Stimulated activated effector memory CD8-positive, alpha-beta T cell treated with anti-CD3 and anti-CD28 coated beads, Interleukin-12 subunit alpha, Interleukin-12 subunit beta, amount 100 ng/mL, for 72 hours (primary cell): ENCODE measurements around the gene TBC1D22A.

Experiments
- ATAC-seq: fragments of 150-1000 bp; cut with Tn5 transposase; 2 replicates; pipeline ENCODE4 v1.10.0; 2021
- DNase-seq, 2 donors: peaks; one replicate each; pipeline ENCODE4 v3.0.0; 2021 to 2022; ENCODE audit warnings: low spot score in 2 of 2
- H3K27ac Mint-ChIP-seq: one replicate; pipeline ENCODE4 v1.8.0; 2022; ENCODE audit warnings: mild to moderate bottlenecking, mixed read lengths
- H3K36me3 Mint-ChIP-seq: one replicate; pipeline ENCODE4 v1.8.0; 2022; ENCODE audit warnings: mild to moderate bottlenecking, mixed read lengths
- H3K4me1 Mint-ChIP-seq: one replicate; pipeline ENCODE4 v1.8.0; 2022; ENCODE audit warnings: mixed read lengths
- H3K4me3 Mint-ChIP-seq: one replicate; pipeline ENCODE4 v1.8.0; 2022; ENCODE audit warnings: mild to moderate bottlenecking, mixed read lengths
- H3K9me3 Mint-ChIP-seq: one replicate; pipeline ENCODE4 v1.8.0; 2022; ENCODE audit warnings: mixed read lengths

The TBC1D22A gene

DNA sequence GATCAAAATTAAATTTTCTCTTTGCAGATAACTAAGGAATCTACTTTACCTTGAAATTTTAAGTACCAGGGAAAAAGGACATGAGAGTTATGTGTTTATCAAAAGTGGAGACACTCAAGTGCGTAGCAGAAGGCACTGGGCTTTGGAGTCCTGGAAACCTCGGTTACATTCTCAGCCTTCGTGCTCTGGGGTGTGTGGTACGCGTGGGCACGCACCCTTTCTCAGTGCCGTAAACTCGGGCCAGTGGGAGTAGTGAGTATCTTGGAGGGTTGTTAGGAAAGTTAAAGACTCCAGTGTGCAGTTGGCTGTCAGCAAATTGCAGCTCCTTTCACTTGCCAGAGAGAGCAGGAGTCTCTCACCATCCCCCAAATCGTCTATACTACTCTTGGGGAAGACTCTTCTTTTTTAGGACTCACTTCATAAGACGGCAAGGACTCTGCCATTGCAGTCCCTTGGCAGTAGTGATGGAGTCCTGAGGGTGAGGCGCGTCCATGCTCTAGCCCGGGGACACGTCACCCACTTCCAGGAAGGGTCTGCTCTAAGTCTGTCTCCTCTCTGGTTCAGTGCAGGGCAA, 171.8 kb downstream of the TBC1D22A start:
- peak overlapping the region; percentile 81 for H3K27ac Mint-ChIP-seq
- DNase-seq (no peak), ATAC-seq (no peak)

DNA sequence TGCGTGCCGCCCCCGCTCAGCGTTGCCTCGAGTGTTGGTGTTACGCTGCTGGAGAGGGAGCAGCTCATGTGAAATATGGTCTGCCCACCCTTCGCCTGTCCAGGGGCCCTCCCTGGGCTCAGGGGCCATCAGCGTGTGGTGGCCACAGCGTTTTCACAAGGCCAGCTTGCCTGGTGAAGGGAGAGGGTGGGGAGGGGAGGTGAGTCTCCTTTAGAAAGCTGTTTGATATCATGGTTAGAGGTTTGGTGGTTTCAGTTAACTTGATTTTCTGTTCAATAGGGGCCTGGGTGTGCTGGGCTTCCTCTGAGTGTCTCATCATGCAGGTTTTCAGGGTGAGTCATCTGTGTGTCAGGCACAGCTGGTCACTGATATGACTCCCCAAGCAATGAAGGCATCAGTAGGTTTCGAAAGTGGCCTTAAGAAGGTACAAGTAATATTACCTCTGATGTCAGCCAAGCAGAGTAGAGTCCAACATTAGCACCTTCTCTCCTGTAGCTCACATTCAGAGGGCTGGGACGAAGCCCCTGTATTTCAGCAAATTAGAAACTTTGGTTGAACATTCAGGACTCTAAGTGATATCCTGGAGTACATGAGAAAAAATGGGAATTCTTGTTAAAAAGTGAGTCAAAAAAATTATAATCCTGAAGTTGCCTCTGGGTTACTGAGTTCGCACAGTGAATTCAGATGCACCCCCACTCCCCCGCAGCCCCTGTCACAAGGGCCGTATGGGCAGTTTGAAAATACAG, 172.5 kb downstream of the TBC1D22A start:
- Mint-ChIP-seq H3K9me3 (no peaks in the 10 kb centered on the region), H3K36me3 (peaks cover 45% of the 10 kb centered on the region), H3K4me1 (peaks cover 47% of the 10 kb centered on the region), H3K4me3 (peak overlapping the region; percentile 23), H3K27ac (peak overlapping the region; percentile 68)
- DNase-seq (peak in 1 of 2 donors; percentile 60), ATAC-seq (peak; percentile 99)

More for the DNA sequence above, 171.8 kb downstream of the TBC1D22A start:
- peaks cover 51% of the 10 kb centered on the region for H3K36me3 Mint-ChIP-seq
- peaks cover 43% of the 10 kb centered on the region for H3K4me1 Mint-ChIP-seq
- H3K4me3 Mint-ChIP-seq: peak overlapping the region; percentile 23
- H3K9me3 Mint-ChIP-seq: no peaks in the 10 kb centered on the region

DNA sequence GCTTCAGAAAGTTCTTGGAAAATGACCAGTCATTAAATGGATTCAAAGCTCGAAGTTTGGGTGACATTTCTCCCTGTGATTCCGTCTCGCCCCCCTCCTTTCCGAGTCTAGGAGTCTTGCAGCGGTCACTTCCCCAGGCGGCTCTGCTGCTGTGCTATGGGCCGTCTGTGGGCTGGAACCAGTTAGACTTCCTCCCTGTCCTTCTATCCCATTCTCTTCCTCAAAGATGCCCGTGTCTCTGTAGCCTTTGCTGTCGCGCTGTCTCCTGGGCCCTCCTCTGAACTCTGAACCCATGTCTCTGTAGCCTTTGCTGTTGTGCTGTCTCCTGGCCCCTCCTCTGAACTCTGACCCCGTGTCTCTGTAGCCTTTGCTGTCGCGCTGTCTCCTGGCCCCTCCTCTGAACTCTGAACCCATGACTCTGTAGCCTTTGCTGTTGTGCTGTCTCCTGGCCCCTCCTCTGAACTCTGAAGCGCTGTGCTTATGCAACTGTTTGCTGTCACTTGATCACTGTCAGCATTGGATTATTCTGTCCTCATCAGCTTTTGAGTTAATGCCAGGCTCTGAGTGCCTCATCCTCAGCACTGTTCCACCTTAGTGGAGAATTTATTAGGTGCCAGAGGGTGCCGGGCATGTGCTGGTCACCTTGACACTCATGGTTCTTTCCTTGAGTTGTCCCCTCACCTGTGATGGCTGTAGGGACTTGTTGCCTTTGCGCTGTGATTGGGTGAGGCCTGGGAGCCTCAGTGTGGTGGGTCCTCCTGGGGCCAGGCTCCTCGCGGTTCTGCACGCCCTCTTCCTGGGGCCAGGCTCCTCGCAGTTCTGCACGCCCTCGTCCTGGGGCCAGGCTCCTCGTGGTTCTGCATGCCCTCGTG, 173.3 kb downstream of the TBC1D22A start:
- Mint-ChIP-seq H3K36me3 (peaks cover 37% of the 10 kb centered on the region), H3K27ac (peak overlapping the region; percentile 68), H3K9me3 (no peaks in the 10 kb centered on the region), H3K4me1 (peaks cover 47% of the 10 kb centered on the region), H3K4me3 (no peak overlapping the region)
- DNase-seq (no peak), ATAC-seq (no peak)

DNA sequence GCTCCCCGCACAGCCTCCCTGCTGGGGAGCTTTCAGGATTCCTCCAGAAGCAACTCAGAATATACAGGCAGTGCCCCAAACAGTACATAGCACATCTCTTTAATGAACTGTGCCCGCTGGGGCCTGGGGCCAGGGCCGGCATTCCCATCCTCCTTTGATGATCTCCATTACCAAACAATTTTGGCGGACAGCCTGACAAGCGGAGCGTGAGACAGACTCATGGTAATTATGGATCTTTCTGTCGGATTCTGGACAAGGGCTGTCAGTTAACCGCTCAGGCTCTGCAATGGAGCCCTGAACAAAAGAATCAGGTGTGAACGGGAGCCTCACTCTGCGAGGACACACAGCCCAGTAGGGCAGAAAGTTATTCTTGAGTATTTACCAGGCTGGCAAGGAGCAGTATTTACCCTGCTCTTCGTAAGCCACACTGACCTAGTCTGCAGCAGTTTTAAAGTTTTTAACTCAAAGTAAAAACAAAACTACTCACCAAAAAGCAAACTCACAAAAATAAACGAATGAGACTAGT, 174.0 kb downstream of the TBC1D22A start:
- Mint-ChIP-seq H3K36me3 (peaks cover 35% of the 10 kb centered on the region), H3K9me3 (no peaks in the 10 kb centered on the region), H3K4me1 (peaks cover 47% of the 10 kb centered on the region)

GRCh38 chr22:46937185-46937584, 174.7 kb downstream of the TBC1D22A start:
- Mint-ChIP-seq H3K4me1 (peaks cover 42% of the 10 kb centered on the region), H3K4me3 (no peak overlapping the region), H3K9me3 (no peaks in the 10 kb centered on the region), H3K27ac (no peak overlapping the region), H3K36me3 (peaks cover 28% of the 10 kb centered on the region)
- ATAC-seq: no peak
- no peak for DNase-seq

More for the DNA sequence above, 174.0 kb downstream of the TBC1D22A start:
- ATAC-seq (no peak), DNase-seq (no peak)
- H3K4me3 Mint-ChIP-seq: no peak overlapping the region
- peak overlapping the region; percentile 68 for H3K27ac Mint-ChIP-seq

DNA sequence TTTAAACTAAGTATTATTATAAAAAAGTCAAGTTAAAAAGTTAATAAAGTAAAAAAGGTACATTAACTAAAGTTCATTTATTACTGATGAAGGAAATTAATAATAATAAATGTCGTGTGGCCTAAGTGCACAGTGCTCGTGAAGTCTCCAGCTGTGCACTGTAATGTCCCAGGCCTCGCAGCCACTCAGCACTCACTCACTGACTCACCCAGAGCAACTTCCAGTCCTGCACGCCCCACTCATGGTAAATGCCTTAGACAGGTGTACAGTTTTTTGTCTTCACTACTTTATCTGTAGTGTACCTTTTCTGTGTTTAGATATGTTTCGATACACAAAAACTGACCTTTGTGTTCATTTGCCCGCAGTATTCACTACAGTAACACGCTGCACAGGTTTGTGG, 175.5 kb downstream of the TBC1D22A start:
- peaks cover 45% of the 10 kb centered on the region for H3K4me1 Mint-ChIP-seq
- DNase-seq: no peak
- no peak overlapping the region for H3K27ac Mint-ChIP-seq
- no peak for ATAC-seq
- H3K36me3 Mint-ChIP-seq: peaks cover 30% of the 10 kb centered on the region
- H3K9me3 Mint-ChIP-seq: no peaks in the 10 kb centered on the region
- H3K4me3 Mint-ChIP-seq: no peak overlapping the region

DNA sequence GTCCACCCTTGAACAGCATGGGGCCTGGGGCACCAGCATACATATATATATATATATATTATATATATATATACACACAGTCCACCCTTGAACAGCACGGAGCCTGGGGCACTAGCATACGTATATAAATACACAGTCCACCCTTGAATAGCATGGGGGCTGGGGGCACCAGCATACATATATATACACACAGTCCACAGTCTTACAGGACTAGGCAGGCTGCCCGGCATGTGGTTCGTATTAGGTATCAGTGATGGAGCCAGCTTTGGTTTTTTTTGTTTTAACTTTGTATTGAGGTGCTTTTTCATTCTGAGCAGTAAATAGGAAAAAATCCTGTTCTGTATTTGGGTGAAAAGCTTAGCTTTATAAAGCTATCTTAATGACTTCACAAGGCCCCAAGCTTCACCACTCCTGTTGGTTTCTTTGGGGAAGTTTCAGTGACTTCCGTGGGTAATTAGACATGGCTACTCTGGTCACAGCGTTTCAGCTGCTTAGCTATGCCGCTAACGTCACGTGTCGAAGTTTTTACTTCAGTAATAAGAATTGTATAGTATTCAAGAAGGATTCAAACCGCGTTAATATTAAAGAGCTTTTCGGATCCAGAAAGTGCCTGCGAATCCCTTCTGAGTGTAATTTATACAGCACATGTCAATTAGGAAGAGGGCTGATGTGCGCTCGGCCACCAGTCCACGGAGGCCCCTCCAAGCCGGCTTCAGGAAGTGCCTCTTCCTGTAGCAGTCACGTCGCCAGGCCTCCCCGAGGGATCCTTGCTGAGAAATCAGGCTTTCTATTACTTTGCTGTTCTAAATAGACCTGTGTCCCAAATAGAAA, 179.7 kb downstream of the TBC1D22A start:
- peaks cover 12% of the 10 kb centered on the region for H3K36me3 Mint-ChIP-seq
- ATAC-seq (no peak), DNase-seq (no peak)
- no peak overlapping the region for H3K4me3 Mint-ChIP-seq
- peaks cover 23% of the 10 kb centered on the region for H3K4me1 Mint-ChIP-seq
- H3K27ac Mint-ChIP-seq: no peak overlapping the region
- no peaks in the 10 kb centered on the region for H3K9me3 Mint-ChIP-seq

DNA sequence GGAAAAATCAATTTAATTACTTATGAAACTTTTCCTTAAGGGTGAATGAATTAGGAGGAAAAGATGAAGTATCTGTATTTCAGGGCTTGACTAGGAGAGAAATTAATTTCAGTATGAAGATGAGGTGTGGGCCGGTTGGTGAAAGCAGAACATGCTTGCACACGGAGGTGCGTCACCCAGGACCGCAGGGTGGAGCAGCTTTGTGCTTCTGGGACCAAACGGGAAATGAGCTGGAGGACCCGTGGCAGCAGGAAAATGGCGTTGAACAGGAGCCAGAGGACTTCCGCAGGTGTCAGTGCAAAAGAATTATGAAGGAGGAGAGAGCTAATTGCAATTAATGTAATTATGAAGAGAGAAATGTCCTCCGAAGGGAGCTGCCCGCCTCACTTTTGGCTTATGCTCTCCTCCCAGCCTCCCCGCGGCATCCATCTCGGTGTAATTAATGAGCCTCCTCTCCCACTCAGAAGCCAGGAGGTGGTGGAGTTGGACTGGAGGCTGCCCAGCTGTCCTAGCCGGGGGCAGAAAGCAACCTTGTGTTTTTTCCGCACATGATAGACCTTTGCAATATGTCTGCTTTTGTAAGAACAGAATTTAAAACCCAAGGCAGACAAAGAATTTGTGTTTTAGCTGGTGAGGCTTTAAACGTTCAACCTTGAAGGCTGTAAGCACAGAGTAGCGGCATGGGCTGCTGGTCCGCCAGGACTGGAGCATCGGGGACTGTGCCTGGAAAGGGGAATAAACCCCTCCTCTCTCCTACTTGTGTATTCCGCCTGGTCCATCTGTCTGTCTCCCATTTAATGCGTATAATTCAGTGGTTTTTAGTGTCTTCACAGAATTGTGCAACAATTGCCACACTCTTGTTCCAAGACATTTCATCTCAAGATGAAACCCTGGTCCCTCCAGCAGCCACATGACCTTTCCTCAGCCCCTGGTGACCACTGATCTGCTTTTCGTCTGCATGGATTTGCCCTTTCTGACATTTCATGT, 180.6 kb downstream of the TBC1D22A start:
- Mint-ChIP-seq H3K4me1 (peaks cover 32% of the 10 kb centered on the region), H3K4me3 (no peak overlapping the region), H3K27ac (no peak overlapping the region), H3K36me3 (peaks cover 15% of the 10 kb centered on the region), H3K9me3 (no peaks in the 10 kb centered on the region)
- ATAC-seq: no peak
- no peak for DNase-seq

- peaks cover 38% of the 10 kb centered on the region for H3K4me1 Mint-ChIP-seq
- no peak for ATAC-seq
Measured at GRCh38 chr22:46945481-46945880, 183.0 kb downstream of the TBC1D22A start.

DNA sequence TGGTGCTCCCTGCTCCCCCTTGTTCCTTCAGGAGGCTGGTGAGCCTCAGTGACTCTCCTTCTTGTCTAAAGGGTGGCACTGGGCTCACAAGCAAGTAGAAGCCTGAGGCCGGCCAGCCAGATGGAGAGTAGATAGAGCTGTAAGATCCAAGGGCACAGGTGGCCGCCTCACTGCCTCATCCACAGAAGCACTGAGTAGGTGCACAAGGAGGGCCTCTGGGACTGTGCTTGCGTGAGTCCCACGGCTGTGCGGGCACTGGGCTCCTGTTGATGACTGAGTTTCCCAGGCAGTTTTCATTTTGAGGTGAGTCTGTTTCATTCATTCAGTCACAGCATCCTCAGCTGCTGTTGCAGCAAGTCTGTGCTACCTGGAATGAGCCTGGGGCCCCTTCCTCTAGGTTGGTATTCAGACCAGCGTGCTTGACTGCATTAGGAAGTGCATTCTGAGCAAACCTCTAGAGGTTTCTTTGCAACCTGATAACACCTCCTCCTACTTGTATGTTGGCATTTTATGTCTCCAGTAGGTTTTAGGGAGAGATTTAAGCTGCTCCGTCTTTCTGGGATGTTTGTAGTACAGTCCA, 184.0 kb downstream of the TBC1D22A start:
- Mint-ChIP-seq H3K36me3 (peaks cover 36% of the 10 kb centered on the region), H3K4me1 (peaks cover 38% of the 10 kb centered on the region), H3K4me3 (no peak overlapping the region), H3K9me3 (no peaks in the 10 kb centered on the region), H3K27ac (peak overlapping the region; percentile 60)
- no peak for ATAC-seq
- DNase-seq: no peak

More at GRCh38 chr22:46945481-46945880, 183.0 kb downstream of the TBC1D22A start:
- no peak for DNase-seq
- Mint-ChIP-seq H3K9me3 (no peaks in the 10 kb centered on the region), H3K27ac (no peak overlapping the region), H3K4me3 (no peak overlapping the region), H3K36me3 (peaks cover 35% of the 10 kb centered on the region)

DNA sequence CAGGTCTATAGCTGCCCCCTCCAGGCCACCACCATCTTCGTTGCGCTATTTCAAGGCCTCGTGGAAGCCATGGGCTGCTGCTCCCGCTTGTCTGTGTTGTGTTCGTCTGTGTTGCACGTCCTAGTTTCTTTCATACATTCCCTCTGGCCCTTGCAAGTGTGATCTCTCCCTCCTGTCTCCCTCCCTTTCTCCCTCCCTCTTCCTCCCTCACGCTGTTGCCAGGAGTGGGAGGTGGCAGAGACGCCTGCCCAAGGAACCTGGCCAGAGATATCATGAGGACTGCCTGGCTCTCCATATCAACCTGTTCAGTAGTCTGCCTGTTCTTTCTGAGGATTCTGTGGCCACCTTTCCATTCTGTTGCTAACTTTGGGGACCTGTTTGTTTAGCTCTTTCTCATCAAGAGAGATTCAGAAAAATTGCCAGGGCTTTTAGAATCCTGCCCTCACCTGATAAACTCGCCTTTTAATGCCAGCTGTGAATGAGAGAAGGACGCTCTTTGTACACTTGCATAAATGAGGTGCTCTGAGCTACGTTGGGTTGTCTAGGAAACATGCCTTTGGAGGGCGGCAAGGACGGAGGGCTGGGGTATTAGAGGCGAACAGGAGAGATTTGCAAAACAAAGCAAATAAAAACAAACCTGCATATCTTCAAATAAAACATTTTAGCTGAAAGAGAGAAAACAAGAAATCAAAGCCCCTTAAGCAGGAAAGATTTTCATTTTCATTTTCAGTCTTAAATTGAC, 185.2 kb downstream of the TBC1D22A start:
- no peak overlapping the region for H3K4me3 Mint-ChIP-seq
- H3K36me3 Mint-ChIP-seq: peaks cover 42% of the 10 kb centered on the region
- DNase-seq (no peak), ATAC-seq (no peak)
- H3K4me1 Mint-ChIP-seq: peaks cover 43% of the 10 kb centered on the region
- H3K9me3 Mint-ChIP-seq: no peaks in the 10 kb centered on the region
- H3K27ac Mint-ChIP-seq: no peak overlapping the region

DNA sequence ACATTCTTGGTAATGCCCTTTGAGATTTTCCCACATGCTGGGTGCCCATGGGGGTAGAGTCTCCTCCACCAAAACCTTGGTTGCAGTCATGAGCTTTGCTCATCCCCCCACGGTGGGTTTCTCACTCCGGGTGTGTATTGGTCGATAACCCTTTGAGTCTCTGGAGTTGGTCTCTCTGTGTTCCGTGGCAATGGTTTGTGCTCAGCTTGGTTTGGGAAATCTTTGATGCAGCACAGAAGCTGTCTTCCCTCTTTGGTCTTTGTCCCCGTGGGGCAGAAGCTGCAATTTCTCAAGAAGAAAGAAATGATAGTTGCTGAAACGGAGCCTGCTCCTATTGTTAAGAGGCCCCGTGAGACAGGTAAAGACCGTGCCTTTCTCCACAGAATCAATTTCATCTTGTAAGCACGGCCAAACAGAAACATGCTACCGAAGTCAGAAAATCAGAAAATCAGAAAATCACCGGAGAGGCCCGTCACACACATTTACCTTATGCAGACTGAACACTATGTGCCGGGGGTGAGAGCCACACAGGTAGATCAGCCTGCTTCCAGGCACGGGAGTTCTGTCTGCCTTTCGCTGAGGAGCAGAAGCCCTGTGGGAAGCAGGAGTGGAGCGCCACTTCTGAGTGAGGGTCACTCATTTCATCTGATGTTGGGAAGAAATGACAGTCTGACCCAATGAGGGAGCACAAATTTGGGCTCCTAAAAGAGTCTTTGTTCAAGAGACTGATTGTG, 186.1 kb downstream of the TBC1D22A start:
- Mint-ChIP-seq H3K36me3 (peaks cover 41% of the 10 kb centered on the region), H3K4me3 (no peak overlapping the region), H3K27ac (no peak overlapping the region), H3K4me1 (peaks cover 42% of the 10 kb centered on the region), H3K9me3 (no peaks in the 10 kb centered on the region)
- ATAC-seq (no peak), DNase-seq (no peak)
